ENCODE results near the gene FHIT.

FHIT gene

GRCh38 chr3:59876533-59877062, 1374.7 kb downstream of the FHIT start:
- Mint-ChIP-seq H3K36me3 (ENCODE audit: low read depth) (no peaks in the 10 kb centered on the region), H3K27ac (no peak overlapping the region), H3K9me3 (no peaks in the 10 kb centered on the region), H3K4me1 (peaks cover 9% of the 10 kb centered on the region), H3K27me3 (ENCODE audit: low read depth) (peaks cover 9% of the 10 kb centered on the region), H3K4me3 (no peak overlapping the region)
- no peak for TF ChIP-seq CTCF (IDR thresholded peaks at IDR 0.05; ENCODE audit: unreplicated experiment in 3 of 3)

- Mint-ChIP-seq H3K36me3 (ENCODE audit: low read depth) (no peaks in the 10 kb centered on the region), H3K4me3 (no peak overlapping the region), H3K27ac (no peak overlapping the region), H3K27me3 (ENCODE audit: low read depth) (peaks cover 4% of the 10 kb centered on the region), H3K9me3 (no peaks in the 10 kb centered on the region), H3K4me1 (peaks cover 9% of the 10 kb centered on the region)
- TF ChIP-seq CTCF (IDR thresholded peaks at IDR 0.05; ENCODE audit: unreplicated experiment in 3 of 3), result no peak
Observed at GRCh38 chr3:59873576-59874230, 1377.5 kb downstream of the FHIT start.

- Mint-ChIP-seq H3K4me1 (peaks cover 9% of the 10 kb centered on the region), H3K36me3 (ENCODE audit: low read depth) (no peaks in the 10 kb centered on the region), H3K27ac (no peak overlapping the region), H3K27me3 (ENCODE audit: low read depth) (peaks cover 4% of the 10 kb centered on the region), H3K9me3 (no peaks in the 10 kb centered on the region), H3K4me3 (no peak overlapping the region)
- TF ChIP-seq CTCF (IDR thresholded peaks at IDR 0.05; ENCODE audit: unreplicated experiment in 3 of 3), result no peak
Observed at GRCh38 chr3:59872128-59872527, 1379.1 kb downstream of the FHIT start.

GRCh38 chr3:59867185-59868002, 1383.9 kb downstream of the FHIT start:
- H3K4me1 Mint-ChIP-seq, result no peaks in the 10 kb centered on the region
- TF ChIP-seq CTCF (IDR thresholded peaks at IDR 0.05; ENCODE audit: unreplicated experiment in 3 of 3), result no peak

DNA sequence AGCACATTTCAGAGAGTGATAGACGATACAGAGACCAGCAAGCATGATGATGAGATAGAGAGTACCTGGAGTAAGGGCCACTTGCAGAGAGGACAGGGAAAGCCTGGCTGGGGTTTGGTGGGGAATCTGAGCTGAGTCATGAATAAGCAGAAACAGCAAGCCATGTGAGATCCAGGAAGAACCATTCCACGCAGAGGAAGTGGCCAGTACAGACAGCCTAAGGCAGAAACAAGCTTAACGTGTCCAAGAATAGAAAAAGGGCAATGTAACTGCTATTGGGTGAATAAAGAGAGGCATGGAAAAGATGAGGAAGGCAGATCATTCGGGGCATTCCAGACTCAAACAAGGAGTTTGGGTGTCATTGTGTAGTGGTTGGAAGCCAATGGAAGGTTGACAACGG, 1385.2 kb downstream of the FHIT start:
- Mint-ChIP-seq H3K9me3 (peaks cover 16% of the 10 kb centered on the region), H3K36me3 (ENCODE audit: low read depth) (no peaks in the 10 kb centered on the region), H3K27ac (no peak overlapping the region), H3K27me3 (ENCODE audit: low read depth) (peaks cover 13% of the 10 kb centered on the region), H3K4me1 (no peaks in the 10 kb centered on the region), H3K4me3 (no peak overlapping the region)
- TF ChIP-seq CTCF (IDR thresholded peaks at IDR 0.05; ENCODE audit: unreplicated experiment in 3 of 3), result no peak

More at GRCh38 chr3:59867185-59868002, 1383.9 kb downstream of the FHIT start:
- no peak overlapping the region for H3K4me3 Mint-ChIP-seq
- H3K9me3 Mint-ChIP-seq, result peaks cover 13% of the 10 kb centered on the region
- no peak overlapping the region for H3K27ac Mint-ChIP-seq
- peaks cover 13% of the 10 kb centered on the region for H3K27me3 Mint-ChIP-seq (ENCODE audit: low read depth)
- H3K36me3 Mint-ChIP-seq (ENCODE audit: low read depth), result no peaks in the 10 kb centered on the region

Measured in nephron (organoid).